BE2C (cell line): ENCODE data around the gene DLG2.

Experiments used
- DNase-seq: peaks from one replicate; pipeline ENCODE4 v3.0.0-alpha.2; 2020
- H3K27me3 ChIP-seq: fragments of 250-450 bp; sonication (Bioruptor Pico); 2 replicates; pipeline ENCODE4 v1.5.1; 2020; ENCODE audit warnings: mild to moderate bottlenecking
- H3K36me3 ChIP-seq: fragments of 250-450 bp; sonication (Bioruptor Pico); 2 replicates; pipeline ENCODE4 v1.5.1; 2020; ENCODE audit warnings: mild to moderate bottlenecking
- H3K4me1 ChIP-seq: fragments of 250-450 bp; sonication (Bioruptor Pico); 2 replicates; pipeline ENCODE4 v1.5.1; 2020
- H3K4me3 ChIP-seq: 2 replicates; pipeline ENCODE4 v1.5.1; 2011; ENCODE audit warnings: low read depth, low read length
- H3K9me3 ChIP-seq: fragments of 250-450 bp; sonication (Bioruptor Pico); 2 replicates; pipeline ENCODE4 v1.5.1; 2020
- CTCF ChIP-seq: IDR thresholded peaks from 2 replicates; pipeline ENCODE4 v1.5.1; 2012; ENCODE audit warnings: mild to moderate bottlenecking, low read depth, low read length

Gene DLG2

GRCh38 chr11:85089654-85090053 lies 537.5 kb downstream of the DLG2 start:
- Histone ChIP-seq H3K36me3 (no peaks in the 10 kb centered on the region), H3K27me3 (no peaks in the 10 kb centered on the region), H3K4me3 (no peak overlapping the region), H3K9me3 (no peaks in the 10 kb centered on the region), H3K4me1 (no peaks in the 10 kb centered on the region)
- DNase-seq, result no peak
- TF ChIP-seq CTCF, result no peak

GRCh38 chr11:85088286-85088685 lies 538.9 kb downstream of the DLG2 start:
- no peaks in the 10 kb centered on the region for H3K36me3 ChIP-seq

GRCh38 chr11:85086504-85087284 lies 540.5 kb downstream of the DLG2 start:
- H3K27me3 ChIP-seq, result no peaks in the 10 kb centered on the region
- no peak for TF ChIP-seq CTCF
- H3K36me3 ChIP-seq, result no peaks in the 10 kb centered on the region
- DNase-seq, result no peak
- no peaks in the 10 kb centered on the region for H3K4me1 ChIP-seq
- no peaks in the 10 kb centered on the region for H3K9me3 ChIP-seq
- H3K4me3 ChIP-seq, result no peak overlapping the region

More at GRCh38 chr11:85088286-85088685, 538.9 kb downstream of the DLG2 start:
- no peaks in the 10 kb centered on the region for H3K4me1 ChIP-seq
- H3K4me3 ChIP-seq, result no peak overlapping the region
- DNase-seq, result no peak
- no peaks in the 10 kb centered on the region for H3K9me3 ChIP-seq
- H3K27me3 ChIP-seq, result no peaks in the 10 kb centered on the region
- no peak for TF ChIP-seq CTCF

- H3K27me3 ChIP-seq, result no peaks in the 10 kb centered on the region
- H3K4me1 ChIP-seq, result no peaks in the 10 kb centered on the region
- TF ChIP-seq CTCF, result no peak
- no peak for DNase-seq
- H3K9me3 ChIP-seq, result no peaks in the 10 kb centered on the region
- no peaks in the 10 kb centered on the region for H3K36me3 ChIP-seq
- no peak overlapping the region for H3K4me3 ChIP-seq
Measured at GRCh38 chr11:85076535-85077330, 550.4 kb downstream of the DLG2 start.

- H3K27me3 ChIP-seq, result no peaks in the 10 kb centered on the region
- no peak overlapping the region for H3K4me3 ChIP-seq
- DNase-seq, result no peak
- no peaks in the 10 kb centered on the region for H3K4me1 ChIP-seq
- TF ChIP-seq CTCF, result no peak
- no peaks in the 10 kb centered on the region for H3K36me3 ChIP-seq
- no peaks in the 10 kb centered on the region for H3K9me3 ChIP-seq
Measured at GRCh38 chr11:85062659-85063058, 564.5 kb downstream of the DLG2 start.

GRCh38 chr11:85052636-85053035 lies 574.5 kb downstream of the DLG2 start:
- H3K9me3 ChIP-seq, result no peaks in the 10 kb centered on the region
- TF ChIP-seq CTCF, result no peak
- H3K4me1 ChIP-seq, result no peaks in the 10 kb centered on the region
- no peak for DNase-seq
- H3K4me3 ChIP-seq, result no peak overlapping the region
- H3K36me3 ChIP-seq, result no peaks in the 10 kb centered on the region
- H3K27me3 ChIP-seq, result no peaks in the 10 kb centered on the region; the same call in 1 of the 2 replicates
